Left lung (tissue), 10 donors: ENCODE data around the gene ADCY6. TPM values are rescaled to one million over a fixed set of nuclear protein-coding genes. Genes with fewer than 3 reads are reported as not detected.
A peak's percentile ranks its signal among the peaks of the same experiment; 100 is the strongest.

Experiments
- ATAC-seq: fragments of 200-7000 bp; cut with Tn5 transposase; one replicate; pipeline ENCODE4 v1.9.1; 2020; ENCODE audit warnings: moderate library complexity
- DNase-seq, 4 donors: peaks; one replicate each; pipeline ENCODE4 v3.0.0-alpha.2; 2013 to 2020
- H3K27ac ChIP-seq, 2 donors: fragments of 200-600 bp; sonication (generic) in 1 of 2; one replicate each; pipeline versions ENCODE4 v1.5.0 to v1.8.0; 2020 to 2021
- H3K27me3 ChIP-seq, 2 donors: fragments of 200-600 bp; sonication (generic) in 1 of 2; one replicate each; pipeline versions ENCODE4 v1.5.0 to v1.8.0; 2020 to 2021
- H3K36me3 ChIP-seq, 2 donors: fragments of 200-600 bp; sonication (generic) in 1 of 2; one replicate each; pipeline versions ENCODE4 v1.5.0 to v1.8.0; 2020 to 2021
- H3K4me1 ChIP-seq, 2 donors: fragments of 200-600 bp; one replicate each; pipeline ENCODE4 v1.8.0; 2021
- H3K4me3 ChIP-seq, 2 donors: fragments of 200-600 bp; sonication (generic) in 1 of 2; one replicate each; pipeline versions ENCODE4 v1.5.0 to v1.8.0; 2020 to 2021; ENCODE audit warnings: mild to moderate bottlenecking in 1 of 2
- H3K9me3 ChIP-seq, 2 donors: fragments of 200-600 bp; sonication (generic) in 1 of 2; one replicate each; pipeline versions ENCODE4 v1.5.0 to v1.8.0; 2020 to 2021
- intact Hi-C, 2 donors: fragments of 100-400 bp; cut with DNase I; formaldehyde crosslinking; loops; one replicate each; pipeline versions ENCODE4 v1.11.2 to v1.14.2; 2022
- polyA plus RNA-seq, 6 donors: library from polyadenylated mRNA; unstranded; fragments of 120-200 nt; gene quantifications; one replicate each; pipeline ENCODE4 v1.2.1, GENCODE V29; 2013; ENCODE audit not compliant: insufficient read length in 6 of 6
- total RNA-seq, 2 donors: library from RNA; stranded (reverse); fragmentation: NEBNext Ultra II Directional; extraction: Animal tissue kit (Norgen Biotek cat#: 25700); gene quantifications; one replicate each; pipeline ENCODE4 v1.2.1, GENCODE V29; 2021
- TF ChIP-seq, protein P1 (sequence below), 2 donors: fragments of 200-600 bp; sonication (generic) in 1 of 2; IDR thresholded peaks; one replicate each; pipeline versions ENCODE4 v1.5.0 to v1.8.0; 2021; ENCODE audit warnings: antibody characterized with exemption in 2 of 2
- donor health status: DM: no; HTN: yes; CAD: no.
- donor health status: DM: no; HTN: no; CAD: no.

ADCY6 gene
- total and polyA plus RNA-seq, 8 donors: 33.0 to 67.0 (median 56.3) TPM

GRCh38 chr12:48789858-48790326 lies 1.0 kb upstream of the ADCY6 start:
- TF ChIP-seq, protein P1, sequence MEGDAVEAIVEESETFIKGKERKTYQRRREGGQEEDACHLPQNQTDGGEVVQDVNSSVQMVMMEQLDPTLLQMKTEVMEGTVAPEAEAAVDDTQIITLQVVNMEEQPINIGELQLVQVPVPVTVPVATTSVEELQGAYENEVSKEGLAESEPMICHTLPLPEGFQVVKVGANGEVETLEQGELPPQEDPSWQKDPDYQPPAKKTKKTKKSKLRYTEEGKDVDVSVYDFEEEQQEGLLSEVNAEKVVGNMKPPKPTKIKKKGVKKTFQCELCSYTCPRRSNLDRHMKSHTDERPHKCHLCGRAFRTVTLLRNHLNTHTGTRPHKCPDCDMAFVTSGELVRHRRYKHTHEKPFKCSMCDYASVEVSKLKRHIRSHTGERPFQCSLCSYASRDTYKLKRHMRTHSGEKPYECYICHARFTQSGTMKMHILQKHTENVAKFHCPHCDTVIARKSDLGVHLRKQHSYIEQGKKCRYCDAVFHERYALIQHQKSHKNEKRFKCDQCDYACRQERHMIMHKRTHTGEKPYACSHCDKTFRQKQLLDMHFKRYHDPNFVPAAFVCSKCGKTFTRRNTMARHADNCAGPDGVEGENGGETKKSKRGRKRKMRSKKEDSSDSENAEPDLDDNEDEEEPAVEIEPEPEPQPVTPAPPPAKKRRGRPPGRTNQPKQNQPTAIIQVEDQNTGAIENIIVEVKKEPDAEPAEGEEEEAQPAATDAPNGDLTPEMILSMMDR (IDR thresholded peaks at IDR 0.05): no peak
- DNase-seq (no peak), ATAC-seq (no peak)
- H3K4me3 ChIP-seq: peak overlapping the region; percentile 55 to 83
- H3K4me1 ChIP-seq: peaks cover 12 to 16% of the 10 kb centered on the region in 2 donors
- H3K27me3 ChIP-seq: peaks cover 0 to 34% of the 10 kb centered on the region in 2 donors
- no peaks in the 10 kb centered on the region for H3K9me3 ChIP-seq
- H3K27ac ChIP-seq: peak overlapping the region in 1 of 2 donors; percentile 83
- intact Hi-C loops: no loop called here
- H3K36me3 ChIP-seq: no peaks in the 10 kb centered on the region

DNA sequence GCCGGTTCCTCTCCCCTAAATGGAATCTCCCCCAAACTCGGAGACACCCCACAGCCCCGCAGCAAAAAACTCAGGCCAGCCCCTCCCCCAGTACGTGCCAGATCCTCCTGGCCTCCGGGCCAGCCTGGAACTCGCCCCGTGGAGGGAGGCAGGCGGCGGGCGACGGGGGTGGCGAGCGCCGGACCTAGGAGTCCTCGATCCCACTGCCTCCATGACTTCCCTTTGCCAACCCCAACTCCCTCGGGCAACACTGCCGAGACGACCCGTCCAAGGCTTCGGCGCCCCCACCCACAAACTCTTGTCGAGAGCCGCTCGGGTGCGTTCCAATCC lies 400 bp downstream of the ADCY6 start:
- H3K4me1 ChIP-seq: peaks cover 12 to 16% of the 10 kb centered on the region in 2 donors
- peak overlapping the region; percentile 55 to 83 for H3K4me3 ChIP-seq
- TF ChIP-seq, protein P1 (IDR thresholded peaks at IDR 0.05): no peak
- H3K36me3 ChIP-seq: no peaks in the 10 kb centered on the region
- no peaks in the 10 kb centered on the region for H3K9me3 ChIP-seq
- peaks cover 0 to 34% of the 10 kb centered on the region in 2 donors for H3K27me3 ChIP-seq
- ATAC-seq (peak; percentile 13), DNase-seq (peak in 1 of 4 donors; percentile 80)
- peak overlapping the region; percentile 41 to 46 for H3K27ac ChIP-seq
- intact Hi-C loops: no loop called here

DNA sequence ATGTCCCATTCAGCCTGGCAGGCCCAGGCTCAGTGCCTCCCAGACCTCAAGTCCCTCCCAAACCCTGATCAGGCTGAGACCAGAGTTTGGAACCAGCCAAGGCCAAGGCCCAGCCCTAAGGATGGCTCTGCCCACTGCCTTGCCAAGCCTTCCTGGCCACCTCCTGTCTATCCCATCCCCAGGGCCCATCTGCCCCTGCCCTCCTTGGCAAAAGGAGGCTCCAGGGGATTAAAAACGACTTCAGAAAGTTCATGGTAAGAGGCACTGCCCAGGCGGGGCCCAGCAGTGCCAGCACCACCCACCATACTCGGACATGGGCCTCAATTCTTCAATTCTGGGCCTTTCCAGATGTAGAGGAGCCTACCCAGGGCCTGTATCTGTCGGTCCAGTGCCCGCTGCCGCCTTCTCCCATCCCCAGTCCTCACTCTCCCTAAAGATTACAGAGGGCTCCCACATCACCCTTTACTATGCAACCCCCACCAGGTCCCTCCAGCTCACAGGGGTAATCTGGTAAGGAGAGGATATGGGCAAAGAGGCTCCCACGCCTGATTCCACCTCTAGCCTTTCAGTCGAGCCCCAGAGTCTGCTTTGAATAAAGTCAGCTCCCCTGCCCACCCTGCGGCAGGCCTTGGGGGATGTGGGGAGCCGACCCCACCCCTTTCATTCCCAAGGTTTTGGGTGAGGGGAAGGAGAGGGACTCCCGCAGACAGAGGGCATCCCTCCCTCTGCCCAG lies 932 bp downstream of the ADCY6 start:
- ATAC-seq (peak; percentile 5), DNase-seq (peak in 1 of 4 donors; percentile 41)
- intact Hi-C loops: no loop called here
- TF ChIP-seq, protein P1 (IDR thresholded peaks at IDR 0.05): no peak
- Histone ChIP-seq H3K9me3 (no peaks in the 10 kb centered on the region), H3K27ac (peak overlapping the region; percentile 41 to 46), H3K4me1 (peaks cover 12 to 16% of the 10 kb centered on the region in 2 donors), H3K36me3 (peaks cover 0 to 2% of the 10 kb centered on the region in 2 donors), H3K27me3 (peaks cover 0 to 34% of the 10 kb centered on the region in 2 donors), H3K4me3 (peak overlapping the region; percentile 55 to 83)

DNA sequence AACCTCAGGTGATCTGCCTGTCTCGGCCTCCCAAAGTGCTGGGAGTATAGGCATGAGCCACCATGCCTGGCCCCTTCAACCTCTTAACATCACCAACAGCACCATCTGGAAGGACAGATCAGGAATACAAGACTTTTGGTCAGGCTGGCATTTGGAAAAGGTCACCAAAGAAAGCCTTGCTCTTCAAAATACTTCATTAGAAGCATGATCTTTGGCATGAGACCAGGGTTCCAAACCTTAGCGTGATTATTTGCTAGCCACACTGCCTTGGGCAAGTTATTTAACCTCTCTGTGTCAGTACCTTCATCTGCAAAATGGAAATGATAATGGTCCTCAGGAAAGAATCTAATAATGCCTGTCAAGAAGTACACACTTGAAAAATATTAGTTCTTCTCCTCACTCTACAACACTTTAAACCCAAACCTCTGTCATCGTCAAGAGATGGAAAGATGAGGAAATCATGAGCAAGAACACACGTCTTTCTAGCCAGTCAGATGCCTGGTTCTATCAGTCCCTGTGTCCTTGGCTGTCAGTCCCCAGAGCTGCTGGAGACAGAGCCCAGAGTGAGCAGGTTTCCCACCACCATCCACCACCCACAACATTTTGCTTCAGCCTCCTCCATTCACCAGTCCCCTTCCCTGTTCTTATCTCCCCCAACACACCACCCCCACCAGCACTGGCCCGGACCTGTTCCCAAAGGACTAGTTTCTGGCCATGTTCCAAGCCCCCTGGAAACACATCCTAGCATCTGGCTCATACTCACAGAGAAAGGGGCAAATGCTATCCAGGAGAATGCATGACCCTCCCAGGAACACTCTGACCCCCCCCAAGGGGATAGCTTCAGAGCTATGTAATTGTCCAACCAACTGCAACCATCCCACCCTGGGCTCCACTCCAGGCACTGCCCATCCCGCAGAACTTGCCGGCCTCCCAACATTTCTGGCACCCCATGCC lies 2.0 kb downstream of the ADCY6 start:
- peak overlapping the region in 1 of 2 donors; percentile 55 for H3K4me3 ChIP-seq
- no peaks in the 10 kb centered on the region for H3K9me3 ChIP-seq
- TF ChIP-seq, protein P1 (IDR thresholded peaks at IDR 0.05): no peak
- peaks cover 0 to 7% of the 10 kb centered on the region in 2 donors for H3K36me3 ChIP-seq
- no peak for ATAC-seq
- H3K27me3 ChIP-seq: peaks cover 0 to 34% of the 10 kb centered on the region in 2 donors
- intact Hi-C loops: no loop called here
- DNase-seq: no peak
- H3K27ac ChIP-seq: no peak overlapping the region
- H3K4me1 ChIP-seq: peaks cover 12 to 23% of the 10 kb centered on the region in 2 donors

- H3K27me3 ChIP-seq: peaks cover 0 to 15% of the 10 kb centered on the region in 2 donors
- intact Hi-C loops: no loop called here
- H3K36me3 ChIP-seq: peaks cover 0 to 7% of the 10 kb centered on the region in 2 donors
- DNase-seq (no peak), ATAC-seq (no peak)
- no peak overlapping the region for H3K27ac ChIP-seq
- no peak overlapping the region for H3K4me3 ChIP-seq
- H3K9me3 ChIP-seq: no peaks in the 10 kb centered on the region
- H3K4me1 ChIP-seq: peaks cover 19 to 31% of the 10 kb centered on the region in 2 donors
- TF ChIP-seq, protein P1 (IDR thresholded peaks at IDR 0.05): no peak
These were observed 5.5 kb downstream of the ADCY6 start for GRCh38 chr12:48783432-48783831.
